H1 (cell line): ENCODE results near the gene HACD4. TPM values are rescaled to one million over a fixed set of nuclear protein-coding genes. Genes with fewer than 3 reads are reported as not detected.

ENCODE experiments used
- BCL11A ChIP-seq, 2 experiments: IDR thresholded peaks; one replicate each; pipeline ENCODE4 v1.6.1; 2011; ENCODE audit warnings: low read depth in 2 of 2, low read length in 2 of 2, mild to moderate bottlenecking in 2 of 2
- RFX5 ChIP-seq: IDR thresholded peaks from 2 replicates; pipeline ENCODE4 v1.6.1; 2011; ENCODE audit warnings: low read depth, low read length, improper control_type of control experiment, borderline replicate concordance
- USF2 ChIP-seq: IDR thresholded peaks from 2 replicates; pipeline ENCODE4 v1.6.1; 2011; ENCODE audit warnings: low read length, improper control_type of control experiment
- polyA plus RNA-seq, 7 experiments: library from polyadenylated mRNA; depleted of rRNA in 3 of 7; stranded (reverse) in 5 of 7; unstranded in 2 of 7; fragments of >200 nt in 5 of 7; fragments of 200-250 nt in 2 of 7; gene quantifications; 1 replicate in 5 of 7; 2 replicates in 1 of 7; 4 replicates in 1 of 7; pipeline versions ENCODE4 v1.2.1 to v1.2.3, GENCODE V29; 2011 to 2013; ENCODE audit warnings: missing spikeins in 2 of 7, mixed read lengths in 2 of 7
- total RNA-seq: library from RNA; stranded (reverse); fragmentation: NEBNext Ultra II Directional; extraction: Animal tissue kit (Norgen Biotek cat#: 25700); gene quantifications from 2 replicates; pipeline ENCODE4 v1.2.1, GENCODE V29; 2021

The HACD4 gene
- total and polyA plus RNA-seq, 2 of the 8 experiments (the other 6 are each of a cell fraction or from before 2014, with no cell fraction given) = 0.65 to 0.86 TPM

- TF ChIP-seq BCL11A (IDR thresholded peaks at IDR 0.05; ENCODE audit: low read depth in 2 of 2, low read length in 2 of 2) = no peak
- TF ChIP-seq USF2 = no peak
- TF ChIP-seq RFX5 = no peak
Observed at GRCh38 chr9:20985851-20986600, 45.4 kb downstream of the HACD4 start (continued).
